HG02943 (cell line): ENCODE measurements around the gene EDIL3.
"Not testable (repeated sequence)": the region's sequence is repeated elsewhere in the genome, so short reads cannot be mapped to it uniquely, and the experiment has no call there.

Experiments
- ATAC-seq: cut with Tn5 transposase; IDR thresholded peaks from one replicate; pipeline ENCODE4 v1.9.1; 2021; ENCODE audit warnings: mild to moderate bottlenecking, low read depth, moderate library complexity; ENCODE audit not compliant: unreplicated experiment

Gene EDIL3

GRCh38 chr5:84379749-84380148 lies 4.9 kb downstream of the EDIL3 start:
- no peak for ATAC-seq

GRCh38 chr5:84378961-84379360 lies 5.7 kb downstream of the EDIL3 start:
- no peak for ATAC-seq

GRCh38 chr5:84378420-84378819 lies 6.3 kb downstream of the EDIL3 start:
- no peak for ATAC-seq

- ATAC-seq, result no peak
These were observed 8.3 kb downstream of the EDIL3 start for GRCh38 chr5:84376346-84376745.

GRCh38 chr5:84374568-84374967 lies 10.1 kb downstream of the EDIL3 start:
- ATAC-seq, result no peak

- no peak for ATAC-seq
These were observed 11.2 kb downstream of the EDIL3 start for GRCh38 chr5:84373506-84373905.

- no peak for ATAC-seq
These were observed 12.5 kb downstream of the EDIL3 start for GRCh38 chr5:84372066-84372695.

GRCh38 chr5:84370176-84370575 lies 14.5 kb downstream of the EDIL3 start:
- ATAC-seq, result no peak

- ATAC-seq, result no peak
These were observed 20.6 kb downstream of the EDIL3 start for GRCh38 chr5:84364043-84364442.

- no peak for ATAC-seq
These were observed 22.5 kb downstream of the EDIL3 start for GRCh38 chr5:84362061-84362720.

GRCh38 chr5:84361572-84361971 lies 23.1 kb downstream of the EDIL3 start:
- no peak for ATAC-seq

GRCh38 chr5:84360056-84360455 lies 24.6 kb downstream of the EDIL3 start:
- no peak for ATAC-seq

GRCh38 chr5:84354101-84354500 lies 30.6 kb downstream of the EDIL3 start:
- ATAC-seq, result no peak

- no peak for ATAC-seq
These were observed 39.9 kb downstream of the EDIL3 start for GRCh38 chr5:84344788-84345187.

GRCh38 chr5:84343171-84343570 lies 41.5 kb downstream of the EDIL3 start:
- no peak for ATAC-seq

- no peak for ATAC-seq
These were observed 52.6 kb downstream of the EDIL3 start for GRCh38 chr5:84332106-84332505.

- no peak for ATAC-seq
These were observed 57.1 kb downstream of the EDIL3 start for GRCh38 chr5:84327591-84327990.

GRCh38 chr5:84322646-84323045 lies 62.0 kb downstream of the EDIL3 start:
- no peak for ATAC-seq

GRCh38 chr5:84317826-84318225 lies 66.9 kb downstream of the EDIL3 start:
- not testable (repeated sequence) for ATAC-seq

- ATAC-seq, result not testable (repeated sequence)
These were observed 72.4 kb downstream of the EDIL3 start for GRCh38 chr5:84312280-84312679.

GRCh38 chr5:84309850-84310249 lies 74.8 kb downstream of the EDIL3 start:
- not testable (repeated sequence) for ATAC-seq

- no peak for ATAC-seq
These were observed 78.1 kb downstream of the EDIL3 start for GRCh38 chr5:84306601-84307000.
